Measurements from ENCODE around the gene ZNF778.
"Not testable (repeated sequence)": the region's sequence is repeated elsewhere in the genome, so short reads cannot be mapped to it uniquely, and the experiment has no call there.

Gene ZNF778

GRCh38 chr16:89219365-89219764 is 1.9 kb downstream of the ZNF778 start:
- DNase-seq, result no peak

- DNase-seq, result no peak
Observed at GRCh38 chr16:89221604-89222003, 4.1 kb downstream of the ZNF778 start.

- no peak for DNase-seq
Observed at GRCh38 chr16:89222931-89223330, 5.4 kb downstream of the ZNF778 start.

DNA sequence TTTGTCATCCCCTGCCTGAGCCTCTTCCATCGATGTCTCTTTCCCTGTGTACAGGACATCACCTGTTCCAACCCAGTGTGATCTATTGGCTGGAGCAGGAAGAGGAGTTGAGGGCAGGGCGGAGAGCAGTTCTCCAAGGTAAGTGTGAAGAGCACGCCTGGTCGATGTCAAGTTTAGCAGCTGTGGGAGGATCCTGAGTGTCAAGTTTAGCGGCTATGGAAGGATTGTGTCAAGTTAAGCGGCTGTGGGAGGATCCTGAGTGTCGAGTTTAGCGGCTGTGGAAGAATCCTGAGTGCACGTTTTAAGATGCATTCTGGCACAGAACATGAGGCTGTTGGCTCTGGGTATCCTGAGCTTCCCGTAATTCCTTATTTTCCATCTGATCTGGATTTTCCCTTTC is 7.2 kb downstream of the ZNF778 start:
- no peak for DNase-seq

DNA sequence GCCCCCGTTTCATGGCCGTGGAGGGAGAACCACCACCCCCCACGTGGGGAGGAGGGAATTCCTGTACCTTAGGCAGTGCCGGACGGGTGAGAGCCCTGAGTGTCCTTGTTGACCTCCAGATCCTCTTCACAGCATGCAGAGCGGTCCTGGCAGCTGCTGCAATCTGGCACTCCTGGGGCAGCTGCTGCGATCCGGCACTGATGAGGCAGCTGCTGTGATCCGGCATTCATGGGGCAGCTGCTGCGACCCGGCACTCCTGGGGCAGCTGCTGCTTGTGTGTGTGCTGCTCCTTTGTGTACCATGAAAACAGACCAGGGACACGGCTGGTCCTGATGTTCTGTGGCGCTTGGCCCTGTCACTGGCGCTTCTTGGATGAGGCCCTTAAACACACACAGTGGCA is 12.8 kb downstream of the ZNF778 start:
- no peak for DNase-seq

GRCh38 chr16:89232107-89232506 is 14.6 kb downstream of the ZNF778 start:
- DNase-seq, result no peak

GRCh38 chr16:89233678-89234490 is 16.4 kb downstream of the ZNF778 start:
- no peak for DNase-seq

DNA sequence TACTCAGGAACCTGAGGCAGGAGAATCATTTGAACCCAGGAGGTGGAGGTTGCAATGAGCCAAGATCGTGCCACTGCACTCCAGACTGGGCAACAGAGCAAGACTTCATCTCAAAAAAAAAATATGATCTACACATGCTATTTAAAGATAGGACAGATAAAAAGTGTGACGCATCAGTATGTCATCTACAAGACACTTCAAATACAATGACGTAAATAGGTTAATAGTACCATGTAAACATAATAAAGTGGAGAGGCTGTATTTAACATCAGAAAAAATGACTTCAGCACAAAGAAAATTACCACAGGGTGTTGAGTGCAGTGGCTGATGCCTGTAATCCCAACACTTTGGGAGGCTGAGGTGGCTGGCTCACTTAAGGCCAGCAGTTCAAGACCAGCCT is 20.2 kb downstream of the ZNF778 start:
- DNase-seq, result no peak

DNA sequence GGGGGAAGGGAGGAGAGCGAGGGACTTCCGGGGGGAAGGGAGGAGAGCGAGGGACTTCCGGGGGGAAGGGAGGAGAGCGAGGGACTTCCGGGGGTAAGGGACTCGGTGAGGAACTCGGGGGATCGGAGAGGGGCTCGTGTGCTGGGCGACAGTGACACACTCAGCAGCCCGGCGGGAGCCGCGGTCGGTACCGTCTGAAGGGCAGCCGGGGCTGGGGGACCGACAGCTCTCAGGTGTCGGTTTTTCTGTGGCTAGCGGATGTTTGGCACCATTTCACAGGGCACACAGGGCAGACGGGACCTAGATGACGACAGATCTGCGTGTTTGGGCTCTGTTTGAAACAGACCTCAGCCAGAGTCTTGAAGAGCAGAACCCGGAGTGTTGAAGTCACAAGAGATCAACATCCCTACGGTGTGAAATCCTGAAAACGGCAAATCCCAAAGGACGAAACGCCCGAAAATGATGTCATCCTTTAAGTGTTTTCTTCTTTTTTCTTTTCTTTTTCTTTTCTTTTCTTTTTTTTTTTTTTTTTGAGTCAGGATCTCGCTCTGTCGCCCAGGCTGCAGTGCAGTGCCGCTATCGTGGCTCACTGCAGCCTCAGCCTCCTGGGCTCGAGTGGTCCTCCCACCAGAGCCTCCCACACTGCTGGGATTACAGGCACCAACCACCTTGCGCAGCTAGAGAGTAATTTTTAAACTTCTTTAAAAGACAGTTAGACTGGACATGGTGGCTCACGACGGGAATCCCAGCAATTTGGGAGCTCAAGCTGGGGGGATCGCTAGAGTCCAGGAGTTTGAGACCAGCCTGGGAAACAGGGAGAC is 23.9 kb downstream of the ZNF778 start:
- DNase-seq, result peak; percentile 86

GRCh38 chr16:89242795-89243200 is 25.3 kb downstream of the ZNF778 start:
- DNase-seq, result no peak

GRCh38 chr16:89243664-89244063 is 26.2 kb downstream of the ZNF778 start:
- no peak for DNase-seq

DNA sequence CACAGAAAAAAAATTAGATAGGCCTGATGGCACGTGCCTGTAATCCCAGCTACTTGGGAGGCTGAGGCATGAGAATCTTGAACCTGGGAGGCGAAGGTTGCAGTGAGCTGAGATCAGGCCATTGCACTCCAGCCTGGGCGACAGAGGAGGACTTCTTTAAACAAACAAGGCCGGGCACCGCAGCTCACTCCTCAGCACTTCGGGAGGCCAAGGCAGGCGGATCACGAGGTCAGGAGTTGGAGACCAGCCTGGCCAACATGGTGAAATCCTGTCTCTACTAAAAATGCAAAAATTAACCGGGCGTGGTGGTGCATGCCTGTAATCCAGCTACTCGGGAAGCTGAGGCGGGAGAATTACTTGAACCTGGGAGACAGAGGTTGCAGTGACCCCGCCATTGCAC is 26.8 kb downstream of the ZNF778 start:
- not testable (repeated sequence) for DNase-seq

DNA sequence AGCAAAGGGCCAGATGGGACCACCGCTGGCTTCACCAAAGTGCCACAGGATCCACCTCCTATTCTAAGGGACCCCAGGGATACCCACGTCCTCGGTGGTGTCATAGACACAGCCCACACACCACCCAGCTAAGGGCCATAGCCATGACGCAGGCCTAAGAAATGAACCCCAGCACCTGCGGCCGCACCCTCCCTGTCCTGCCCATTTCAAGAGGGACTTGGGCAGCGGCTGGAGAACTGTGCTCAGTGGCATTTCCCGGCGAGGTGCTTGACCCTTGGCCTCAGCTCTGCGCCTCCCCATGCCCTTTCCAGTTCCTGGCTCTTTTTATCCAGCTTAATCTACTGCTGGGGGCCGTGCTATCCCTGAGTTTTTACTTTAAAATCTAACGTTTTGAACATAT is 27.3 kb downstream of the ZNF778 start:
- DNase-seq, result no peak

GRCh38 chr16:89246383-89246902 is 28.9 kb downstream of the ZNF778 start:
- no peak for DNase-seq

DNA sequence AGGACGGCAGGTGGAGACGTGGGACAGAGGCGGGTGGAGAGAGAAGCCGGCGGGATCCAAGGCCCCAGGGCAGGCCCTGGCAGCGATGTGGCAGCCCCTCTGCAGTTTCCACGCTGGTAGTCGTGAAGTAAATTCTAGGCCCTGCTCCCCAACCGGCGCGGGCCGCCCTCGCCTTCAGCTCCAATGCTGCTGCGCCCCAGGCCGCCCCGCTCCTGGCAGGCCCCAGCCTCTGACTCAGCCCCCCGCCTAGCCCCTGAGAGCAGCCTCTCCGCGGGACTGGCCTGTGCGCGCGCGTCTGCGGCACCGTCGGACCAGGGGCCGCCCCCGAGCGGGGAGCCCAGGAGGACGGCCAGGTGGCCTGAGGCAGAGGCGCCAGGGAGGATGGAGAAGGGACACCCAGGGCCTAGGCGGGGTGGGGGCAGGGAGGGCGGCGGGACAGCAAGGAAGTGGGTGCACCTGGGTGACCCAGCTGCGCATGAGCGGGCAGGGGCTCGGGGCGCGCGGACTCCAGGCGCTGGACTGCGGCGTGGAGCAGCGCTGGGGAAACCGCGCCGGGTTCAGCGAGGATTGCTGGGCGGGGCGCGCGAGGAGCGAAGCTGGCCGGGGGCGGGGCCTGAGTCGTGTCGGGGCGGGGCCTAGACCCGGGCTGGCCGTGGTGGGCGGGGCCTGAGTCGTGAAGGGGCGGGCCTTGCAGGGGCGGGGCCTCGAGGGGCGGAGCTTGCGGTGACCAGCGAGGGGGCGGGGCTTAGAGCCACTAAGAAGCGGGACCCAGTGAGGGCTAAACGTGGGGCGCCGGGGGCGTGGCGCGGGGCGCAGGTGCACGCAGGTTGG is 29.6 kb downstream of the ZNF778 start:
- peak; percentile 92 for DNase-seq

- not testable (repeated sequence) for DNase-seq
Observed at GRCh38 chr16:89247734-89248075, 30.2 kb downstream of the ZNF778 start.

GRCh38 chr16:89248196-89248982 is 30.9 kb downstream of the ZNF778 start:
- DNase-seq, result no peak

GRCh38 chr16:89253548-89254287 is 36.2 kb downstream of the ZNF778 start:
- DNase-seq, result no peak

DNA sequence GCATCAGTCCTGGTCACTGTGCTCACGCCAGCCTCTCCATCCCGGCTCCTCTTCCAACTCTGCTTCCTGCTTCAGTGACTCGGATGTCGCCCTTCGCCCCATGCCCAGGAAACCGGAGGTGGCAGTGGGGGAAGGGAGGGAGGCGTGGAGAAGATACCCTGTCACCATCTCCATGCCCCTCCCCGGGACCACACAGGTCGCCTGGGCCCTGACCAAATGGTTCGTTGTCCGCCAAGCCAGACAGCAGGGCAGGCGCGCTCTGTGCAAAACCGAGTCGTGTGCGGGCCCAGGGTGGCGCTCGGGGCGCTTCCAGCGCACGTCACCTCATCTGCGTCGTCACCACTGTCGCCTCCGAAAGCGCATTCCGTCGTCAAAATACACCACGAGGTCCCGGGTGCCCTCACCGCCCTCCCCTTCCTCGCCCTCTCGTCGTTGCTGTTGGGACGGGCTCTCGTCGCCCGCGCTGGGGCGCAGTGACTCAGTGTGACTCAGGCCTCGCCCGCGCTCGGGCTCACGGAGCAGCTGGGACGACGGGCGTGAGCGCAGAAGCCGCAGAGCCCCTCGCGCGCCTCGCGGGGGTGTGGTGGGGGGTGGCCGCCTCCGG is 39.2 kb downstream of the ZNF778 start:
- DNase-seq, result peak; percentile 75

DNA sequence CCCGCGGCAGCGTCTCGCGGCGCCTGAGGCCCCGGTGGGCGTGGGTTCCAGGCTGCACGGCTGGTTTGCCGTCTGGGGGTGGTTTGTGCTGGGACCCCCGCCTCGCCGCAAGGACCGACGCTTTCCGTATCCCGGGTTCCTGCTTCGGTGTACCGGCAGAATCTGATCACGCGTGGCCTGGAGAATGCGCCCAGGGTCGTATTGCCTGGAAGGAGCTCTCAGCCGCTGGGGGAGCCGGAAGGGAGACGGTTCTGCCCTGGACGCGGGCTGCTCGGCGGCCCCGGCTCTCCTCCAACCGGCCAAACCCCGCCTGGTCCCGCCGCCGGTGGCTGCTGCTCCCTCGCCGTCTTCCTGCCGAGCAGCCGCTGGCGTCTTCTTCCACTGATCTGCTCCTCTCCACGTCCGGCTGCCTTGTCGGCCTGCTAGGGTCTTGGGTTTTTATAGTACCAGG is 39.8 kb downstream of the ZNF778 start:
- DNase-seq, result no peak

Data from CD4-positive, alpha-beta T cell treated with Interleukin-12 subunit alpha and Interleukin-12 subunit beta, for 1 hour (primary cell).